HG03469 (cell line): ENCODE results near the gene OMD.
"Not testable (repeated sequence)": the region's sequence is repeated elsewhere in the genome, so short reads cannot be mapped to it uniquely, and the experiment has no call there.

Source experiments
- ATAC-seq: cut with Tn5 transposase; IDR thresholded peaks from one replicate; pipeline ENCODE4 v1.9.1; 2021; ENCODE audit warnings: mild to moderate bottlenecking, moderate library complexity, moderate number of reproducible peaks; ENCODE audit not compliant: unreplicated experiment

OMD gene

DNA sequence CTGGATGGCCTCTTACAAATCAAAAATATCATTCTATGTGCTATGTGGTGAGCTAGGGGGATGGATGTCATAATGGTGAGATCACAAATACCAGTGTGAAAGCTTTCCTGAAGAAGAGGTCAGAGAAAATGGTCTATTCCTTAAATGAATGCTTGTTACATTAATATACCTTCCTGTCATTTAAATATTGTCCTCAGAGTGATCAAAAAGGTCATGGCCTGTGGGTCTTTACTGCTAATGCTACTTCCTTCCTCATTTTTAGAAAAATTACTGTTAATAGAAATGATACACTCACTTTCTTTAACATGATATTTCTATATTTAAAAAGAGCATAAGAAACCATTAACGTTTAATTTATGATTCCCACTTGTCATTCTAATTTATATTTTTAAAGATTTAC lies 9.7 kb downstream of the OMD start:
- ATAC-seq, result no peak

DNA sequence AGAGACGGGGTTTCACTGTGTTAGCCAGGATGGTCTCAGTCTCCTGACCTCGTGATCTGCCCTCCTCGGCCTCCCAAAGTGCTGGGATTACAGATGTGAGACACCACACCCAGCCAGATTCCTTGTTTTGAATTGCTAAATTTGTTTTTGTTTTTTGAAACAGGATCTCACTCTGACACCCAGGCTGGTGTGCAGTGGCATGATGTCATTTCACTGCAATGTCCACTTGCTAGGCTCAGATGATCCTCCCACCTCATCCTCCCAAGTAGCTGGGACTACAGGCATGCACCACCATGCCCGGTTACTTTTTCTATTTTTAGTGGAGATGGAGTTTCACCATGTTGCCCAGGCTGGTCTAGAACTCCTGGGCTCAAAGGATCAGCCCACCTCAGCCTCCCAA lies 13.1 kb downstream of the OMD start:
- ATAC-seq, result not testable (repeated sequence)

DNA sequence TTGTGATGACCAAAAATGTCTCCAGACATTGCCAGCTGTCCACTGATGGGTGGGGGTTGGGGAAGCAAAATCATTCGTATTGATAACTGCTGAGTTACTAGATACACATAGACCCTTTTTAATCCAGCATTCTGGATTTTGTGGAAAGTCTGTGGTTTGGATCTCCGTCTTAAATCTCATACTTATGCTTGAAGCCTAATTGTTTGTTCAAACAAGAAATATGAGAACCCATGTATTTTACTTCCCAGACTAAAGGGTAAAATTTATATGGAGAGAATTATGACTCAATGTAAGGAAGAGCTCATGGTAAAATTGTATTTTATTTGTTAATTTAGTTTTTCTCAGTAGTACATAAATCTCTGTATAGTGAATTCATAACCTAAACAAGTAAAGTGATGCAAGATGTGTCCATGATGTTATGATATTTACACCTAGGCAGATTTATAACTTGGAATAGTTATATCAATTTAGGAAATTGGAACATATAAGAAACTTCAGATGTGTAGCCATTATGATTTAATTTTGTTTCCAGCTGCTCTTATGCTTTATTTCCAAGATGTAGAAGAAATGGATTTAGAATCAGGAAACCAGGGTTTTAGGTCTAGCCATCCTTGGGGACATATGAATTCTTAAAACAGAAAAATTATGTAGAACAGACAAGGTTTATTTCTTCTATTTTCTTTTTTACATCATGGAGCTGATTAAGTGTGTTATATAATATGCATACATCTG lies 15.4 kb downstream of the OMD start:
- no peak for ATAC-seq

DNA sequence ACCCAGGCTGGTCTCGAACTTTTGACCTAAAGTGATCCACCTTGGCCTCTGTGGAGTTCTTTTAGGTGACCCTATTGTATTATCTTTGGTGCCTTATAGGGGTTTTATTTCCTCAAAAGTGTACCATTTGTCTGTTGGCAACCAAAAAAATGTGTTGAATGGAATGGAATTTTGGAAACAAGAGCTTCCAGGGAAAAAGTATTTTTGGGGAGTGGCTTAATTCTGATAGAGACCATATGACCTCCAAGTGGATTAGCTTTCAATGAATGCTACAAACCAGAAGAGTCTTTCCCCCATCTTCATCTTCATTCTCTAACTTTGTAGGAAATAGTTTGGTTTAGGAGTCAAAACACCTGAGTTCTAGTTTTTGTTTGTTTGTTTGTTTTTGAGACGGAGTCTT lies 16.5 kb downstream of the OMD start:
- no peak for ATAC-seq

DNA sequence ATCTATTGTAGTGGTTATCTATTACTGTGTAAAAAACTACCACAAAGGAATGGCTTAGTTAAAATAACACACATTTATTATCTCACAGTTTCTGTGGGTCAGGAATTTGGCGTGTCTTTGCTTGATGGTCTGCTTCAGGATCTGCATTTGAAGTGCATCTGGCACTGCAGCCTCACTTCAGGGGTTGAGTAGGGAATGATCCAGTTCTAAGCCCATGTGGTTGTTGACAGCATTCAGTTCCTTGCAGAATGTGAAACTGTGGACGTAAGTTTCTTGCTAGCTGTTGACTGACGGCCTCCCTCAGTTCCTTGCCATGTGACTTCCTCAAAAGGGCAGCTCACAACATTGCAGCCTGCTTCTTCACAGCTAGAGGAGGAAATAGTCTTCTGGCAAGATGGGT lies 17.8 kb downstream of the OMD start:
- peak; percentile 65 for ATAC-seq

GRCh38 chr9:92405818-92406217 lies 18.5 kb downstream of the OMD start:
- ATAC-seq, result no peak

DNA sequence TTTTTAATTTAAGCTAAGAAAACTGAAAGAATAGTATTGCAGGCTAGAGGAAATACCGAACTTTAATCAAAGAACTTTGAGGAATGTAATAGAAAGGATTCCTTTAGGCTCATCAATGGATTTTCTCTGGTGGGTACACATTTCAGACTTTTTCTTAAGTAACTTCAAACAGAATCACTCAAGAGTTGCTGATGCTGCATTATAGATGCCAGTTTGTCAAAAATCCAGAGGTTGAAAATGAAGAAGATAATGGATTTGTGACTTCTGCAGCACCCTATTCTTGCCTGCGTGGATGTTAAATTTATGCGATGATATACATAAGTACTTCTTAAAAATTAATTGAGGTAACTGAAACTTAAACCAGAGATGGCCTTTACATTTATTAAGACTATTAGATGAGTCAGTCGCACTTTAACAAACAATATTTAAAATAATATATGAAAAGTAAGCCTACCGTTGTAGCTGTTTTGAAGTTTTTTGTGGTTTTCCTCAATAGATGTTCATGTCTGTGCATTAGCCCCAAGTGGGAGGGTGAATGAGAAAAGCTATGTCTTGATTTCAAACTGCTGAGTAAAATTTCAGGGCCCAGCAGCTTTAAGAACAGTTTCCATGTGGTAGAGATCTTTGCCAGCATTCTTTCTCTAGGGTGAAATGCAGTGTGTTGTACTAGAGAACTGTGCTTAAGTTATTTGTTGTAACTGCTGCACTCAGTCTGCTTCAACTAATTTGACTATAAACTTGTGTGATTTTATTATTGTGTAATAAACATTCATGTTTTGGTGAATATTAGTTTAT lies 20.0 kb downstream of the OMD start, which contains the start of gene OGN:
Gene OGN (minus strand): TSS at position 537 of the 795 bp plus-strand sequence. CDS start 1,171 bp downstream, outside the sequence.
- ATAC-seq, result no peak

DNA sequence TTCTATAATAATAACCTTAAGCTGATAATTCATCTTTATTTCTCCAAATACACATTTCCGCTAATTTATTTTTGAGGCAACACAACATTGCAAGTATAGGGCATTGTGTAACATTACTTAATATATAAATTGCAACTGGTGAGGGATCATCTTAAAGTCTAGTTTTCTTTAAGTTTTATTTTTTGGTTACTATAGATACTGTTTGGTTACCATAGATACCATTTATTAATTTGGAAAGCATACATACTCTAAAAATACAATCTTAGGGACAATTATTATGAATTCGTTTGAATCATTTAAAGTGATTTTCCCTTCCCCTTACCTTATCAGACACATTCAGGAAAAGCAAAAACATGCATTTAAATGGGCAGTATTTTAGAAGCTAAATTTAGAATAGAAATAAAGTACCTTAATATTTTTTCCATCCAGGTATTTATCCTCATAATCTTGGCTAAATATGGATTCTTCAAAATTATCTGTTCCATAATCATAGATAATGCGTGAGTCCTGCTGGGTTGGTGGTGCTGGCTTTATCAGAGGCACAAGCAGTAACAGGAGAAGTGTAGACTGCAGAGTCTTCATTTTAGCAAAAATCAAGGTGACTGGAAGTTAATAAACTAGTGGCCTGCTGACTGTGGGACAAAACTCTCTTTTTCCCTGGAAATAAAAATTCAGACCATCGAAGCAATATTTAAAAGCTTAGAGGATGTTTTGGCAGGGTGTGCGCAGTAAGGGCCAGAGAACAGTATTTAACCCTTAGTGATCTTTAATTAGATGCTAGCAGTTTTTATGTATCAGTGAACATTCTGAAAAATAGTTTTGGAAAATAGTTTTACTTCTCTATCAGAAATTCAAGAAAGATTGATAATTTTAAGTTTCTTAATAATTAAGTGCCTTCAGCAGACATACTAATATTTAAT lies 21.2 kb downstream of the OMD start:
- no peak for ATAC-seq

DNA sequence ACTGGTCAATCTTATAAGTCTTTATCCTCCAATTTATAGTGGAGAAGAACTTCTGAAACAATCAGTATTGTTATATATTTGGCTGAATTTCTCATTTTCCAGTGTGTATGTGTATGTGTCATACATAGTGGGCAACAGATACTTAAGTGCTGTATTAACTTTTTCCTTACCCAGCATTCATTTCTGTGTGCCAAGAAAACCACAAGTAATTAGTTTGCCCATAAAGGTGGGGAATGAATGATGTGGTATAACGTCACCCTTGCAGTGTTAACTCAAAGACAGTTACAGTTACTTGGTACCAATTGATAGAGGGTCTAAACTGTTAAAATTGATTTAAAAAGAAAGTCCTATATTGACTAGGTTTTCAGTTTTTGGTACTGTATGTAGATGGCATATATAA lies 21.9 kb downstream of the OMD start:
- no peak for ATAC-seq

DNA sequence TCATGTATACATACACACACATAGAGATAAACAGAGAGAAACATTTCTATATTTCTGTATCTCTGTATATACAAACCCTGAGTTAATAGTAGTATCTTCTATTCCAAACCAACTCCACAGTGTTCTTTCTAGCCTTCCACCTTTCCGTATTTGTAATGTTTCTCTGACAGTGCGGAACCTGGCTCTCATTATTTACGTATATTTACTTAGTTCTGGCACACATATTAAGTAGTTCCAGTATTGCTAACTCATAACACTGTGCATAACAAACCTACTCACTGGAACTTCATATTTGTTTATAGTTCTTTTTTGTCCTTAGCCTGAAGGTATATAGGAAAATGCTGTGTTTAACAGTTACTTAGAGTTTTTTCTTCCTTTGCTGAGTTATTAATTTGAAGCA lies 26.4 kb downstream of the OMD start:
- ATAC-seq, result no peak

DNA sequence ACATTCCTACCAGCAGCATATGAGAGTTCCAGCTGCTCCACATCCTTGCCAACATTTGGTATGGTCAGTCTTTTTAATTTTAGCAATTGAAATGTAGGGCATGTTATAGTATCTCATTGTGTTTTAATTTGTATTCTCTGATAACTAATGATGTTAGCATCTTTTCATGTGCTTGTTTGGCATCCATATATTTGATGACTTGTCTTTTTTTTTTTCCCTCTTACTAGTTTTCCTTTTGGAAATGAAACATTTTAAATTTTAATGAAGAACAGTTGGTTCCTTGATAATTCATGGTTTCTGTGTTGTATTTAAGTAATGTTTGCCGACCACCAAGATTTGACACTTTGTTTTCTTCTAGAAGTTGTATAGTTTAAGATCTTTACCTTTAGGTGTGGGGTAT lies 28.7 kb downstream of the OMD start:
- no peak for ATAC-seq

- ATAC-seq, result no peak
Observed at GRCh38 chr9:92393686-92394085, 30.6 kb downstream of the OMD start.

DNA sequence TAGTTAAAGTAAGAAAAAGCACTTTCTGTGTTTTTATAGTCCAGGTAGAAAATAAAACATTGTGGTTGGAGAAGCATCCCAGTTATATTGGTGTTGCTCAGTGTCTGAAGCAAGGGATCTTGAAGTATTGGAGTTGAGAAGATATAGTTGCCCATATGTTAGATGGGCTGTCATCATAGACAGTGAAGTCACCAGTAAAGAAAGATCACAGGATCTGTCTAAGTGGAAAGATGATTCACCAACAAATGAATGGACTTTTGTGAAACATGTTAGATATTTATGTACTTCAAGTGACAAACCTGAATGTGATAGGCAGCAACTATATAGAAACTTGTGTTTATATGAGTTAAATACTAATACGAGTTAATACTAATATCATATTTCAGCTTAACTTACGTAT lies 31.6 kb downstream of the OMD start:
- ATAC-seq, result no peak

DNA sequence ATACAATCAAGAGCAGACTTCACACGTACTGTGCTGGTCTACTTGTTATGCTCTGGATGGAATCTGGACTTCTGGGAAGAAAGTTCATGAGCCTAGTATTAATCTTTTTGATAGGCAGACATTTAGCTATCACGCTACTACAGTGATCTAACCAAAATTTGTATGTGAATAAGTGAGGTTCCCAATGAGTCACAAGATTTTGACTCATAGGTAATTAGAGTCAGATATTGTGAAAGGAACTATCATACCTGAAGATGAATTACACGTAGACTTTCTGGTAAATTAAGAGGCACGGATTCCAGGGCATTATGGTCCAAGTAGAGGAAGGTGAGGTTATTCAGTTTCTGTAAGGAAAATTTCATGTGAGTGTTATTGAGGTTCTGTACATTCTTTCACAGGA lies 38.3 kb downstream of the OMD start:
- ATAC-seq, result no peak

DNA sequence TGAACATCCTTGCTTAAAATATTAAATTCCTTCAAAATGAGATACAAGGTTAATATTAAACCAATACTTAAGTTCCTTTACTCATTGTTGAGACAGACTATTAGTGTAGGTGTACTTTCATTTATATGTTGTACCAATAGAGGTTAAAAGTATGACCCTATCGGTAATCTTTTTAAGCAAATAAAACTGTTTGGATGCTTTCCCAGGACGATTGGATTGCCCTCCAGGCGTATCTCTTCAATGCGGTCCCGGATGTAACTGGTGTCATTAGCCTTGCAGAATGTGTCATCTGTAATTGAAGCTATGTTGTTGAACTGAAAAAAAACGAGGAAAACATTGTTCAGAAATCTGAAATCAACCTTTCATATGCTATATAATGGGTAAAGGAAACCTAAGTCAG lies 38.8 kb downstream of the OMD start:
- ATAC-seq, result no peak

GRCh38 chr9:92385001-92385400 lies 39.3 kb downstream of the OMD start:
- no peak for ATAC-seq

GRCh38 chr9:92384375-92384774 lies 39.9 kb downstream of the OMD start:
- no peak for ATAC-seq

DNA sequence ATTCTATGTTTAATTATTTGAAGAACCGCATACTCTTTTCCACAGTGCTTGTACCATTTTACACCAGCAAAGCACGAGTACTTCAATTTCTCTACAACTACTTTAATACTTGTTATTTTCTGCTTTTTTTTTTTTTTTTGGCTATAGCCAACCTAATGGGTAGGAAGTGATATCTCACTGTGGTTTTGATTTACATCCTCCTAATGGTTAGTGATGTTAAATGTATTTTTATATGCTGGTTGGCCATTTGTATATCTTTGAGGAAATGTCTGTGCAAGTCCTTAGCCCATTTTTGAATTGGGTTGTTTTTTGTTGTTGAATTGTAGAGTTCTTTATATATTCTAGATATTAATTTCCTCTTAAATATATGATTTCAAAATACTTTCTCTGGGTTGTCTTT lies 42.5 kb downstream of the OMD start:
- ATAC-seq, result no peak

- no peak for ATAC-seq
Observed at GRCh38 chr9:92380603-92381002, 43.7 kb downstream of the OMD start.

DNA sequence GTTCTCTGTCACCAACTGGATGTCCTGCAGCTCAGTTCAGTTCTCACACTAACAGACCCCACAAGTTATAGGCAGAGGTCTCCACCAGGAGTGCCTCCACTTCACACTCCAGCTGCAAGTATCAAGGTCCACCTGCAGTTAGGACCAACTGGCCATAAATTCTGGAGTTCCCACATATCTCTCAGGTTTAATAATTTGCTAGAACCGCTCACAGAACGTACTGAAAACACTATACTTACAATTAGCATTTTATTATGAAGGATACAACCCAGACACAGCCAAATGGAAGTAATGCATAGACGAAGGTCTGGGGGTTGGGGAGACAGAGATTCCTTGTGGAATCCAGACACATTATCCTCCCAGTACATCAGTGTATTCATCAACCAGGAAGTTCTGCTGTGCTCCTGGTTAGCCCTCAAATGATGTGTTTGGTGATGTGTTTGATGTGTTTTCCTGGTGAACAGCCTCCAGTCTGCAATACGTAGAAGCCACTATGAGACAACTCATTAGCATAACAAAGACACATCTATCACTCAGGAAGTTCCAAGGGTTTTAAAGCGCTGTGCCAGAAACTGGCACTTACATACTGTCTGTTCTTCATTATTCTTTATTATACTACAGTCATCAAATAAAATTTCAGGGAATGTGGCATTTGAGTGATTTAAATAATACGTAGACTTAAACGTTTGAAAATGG lies 45.3 kb downstream of the OMD start:
- no peak for ATAC-seq

DNA sequence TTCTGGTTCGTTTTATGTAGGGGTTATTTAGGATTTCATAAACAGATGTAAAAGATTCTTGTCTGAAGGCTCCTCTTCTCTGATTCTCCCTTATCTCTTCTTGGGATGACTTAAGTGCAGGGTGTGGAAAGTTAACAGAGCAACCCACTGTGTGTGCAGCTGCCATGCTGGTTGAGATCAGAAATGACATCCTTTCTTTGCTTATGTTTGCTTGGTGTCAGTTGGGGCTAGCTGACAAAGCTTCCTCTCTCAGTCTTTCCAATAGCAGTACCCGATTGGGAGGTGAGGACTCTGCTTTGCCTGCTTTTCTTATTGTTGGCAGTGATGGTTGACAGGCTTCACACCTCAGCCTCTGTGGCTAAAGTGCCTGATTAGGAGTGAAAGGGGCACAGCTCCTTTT lies 46.4 kb downstream of the OMD start:
- no peak for ATAC-seq
